HG03039 (cell line): ENCODE data around the gene LAMA1.

ENCODE experiments used
- ATAC-seq: cut with Tn5 transposase; IDR thresholded peaks from one replicate; pipeline ENCODE4 v1.9.1; 2021; ENCODE audit warnings: mild to moderate bottlenecking, moderate library complexity; ENCODE audit not compliant: unreplicated experiment

The LAMA1 gene

GRCh38 chr18:7062811-7063210 lies 54.8 kb downstream of the LAMA1 start:
- no peak for ATAC-seq

- ATAC-seq, result no peak
Measured at GRCh38 chr18:7062236-7062635, 55.4 kb downstream of the LAMA1 start.

DNA sequence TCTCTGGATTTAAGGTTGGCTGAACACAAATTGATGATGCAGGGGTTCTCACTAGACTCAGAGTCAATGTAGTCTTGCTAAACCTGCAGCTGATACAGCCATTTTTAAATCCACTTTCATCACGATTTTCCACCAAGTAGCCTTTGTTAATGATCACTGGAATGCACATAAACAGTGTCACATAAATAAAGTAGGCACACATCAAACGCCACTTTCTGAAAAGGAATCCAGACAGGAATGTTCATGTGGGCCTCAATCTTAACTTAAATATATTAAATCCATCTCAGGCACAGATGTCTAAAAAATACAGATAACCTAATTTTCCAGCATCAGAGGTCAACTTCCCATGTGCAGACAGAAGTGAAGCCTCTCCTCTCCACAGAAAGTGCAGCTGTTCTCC lies 58.3 kb downstream of the LAMA1 start:
- no peak for ATAC-seq

- ATAC-seq, result no peak
Measured at GRCh38 chr18:7056026-7056425, 61.6 kb downstream of the LAMA1 start.

DNA sequence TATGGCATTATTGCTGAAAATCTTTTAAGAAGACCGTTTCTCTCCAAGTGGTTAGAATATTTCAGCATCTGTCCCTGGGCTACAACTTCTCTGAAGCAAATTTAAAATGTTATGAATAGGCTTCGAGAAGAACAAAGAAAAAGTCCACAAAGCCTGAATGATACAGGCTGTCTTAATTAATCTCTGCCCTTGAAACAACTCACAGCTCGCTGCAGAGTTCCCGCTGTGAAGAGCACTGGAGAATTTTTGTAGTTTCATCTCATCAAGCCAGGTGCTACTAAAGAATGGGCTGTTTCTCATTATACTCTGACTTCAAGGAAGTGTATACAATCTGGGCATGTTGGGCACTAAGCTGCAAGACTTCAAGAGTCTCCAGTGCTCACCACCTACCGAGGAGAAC lies 67.6 kb downstream of the LAMA1 start:
- no peak for ATAC-seq

GRCh38 chr18:7048081-7048480 lies 69.5 kb downstream of the LAMA1 start:
- no peak for ATAC-seq

GRCh38 chr18:7047336-7047735 lies 70.3 kb downstream of the LAMA1 start:
- no peak for ATAC-seq

GRCh38 chr18:7038330-7038851 lies 79.2 kb downstream of the LAMA1 start:
- no peak for ATAC-seq

- ATAC-seq, result no peak
Measured at GRCh38 chr18:7037470-7037869, 80.1 kb downstream of the LAMA1 start.

DNA sequence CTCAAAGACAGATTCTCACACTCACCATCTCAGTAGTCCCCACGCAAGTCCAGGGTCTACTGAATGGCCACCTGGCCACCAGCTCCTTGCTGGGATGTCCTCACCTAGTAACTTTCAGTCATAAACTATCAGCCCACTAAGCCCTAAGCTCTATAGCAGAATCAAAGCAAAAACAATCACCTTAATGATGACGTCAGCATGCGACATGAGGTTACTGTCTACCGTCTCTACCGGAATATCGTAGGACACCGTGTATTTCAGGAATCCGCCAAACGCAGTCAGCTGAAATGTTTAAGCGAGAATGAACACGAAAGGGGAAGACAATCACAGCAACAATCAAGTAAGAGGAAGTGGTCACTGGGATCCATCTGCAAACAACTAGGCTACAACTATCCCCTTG lies 81.8 kb downstream of the LAMA1 start:
- ATAC-seq, result no peak

- ATAC-seq, result no peak
Measured at GRCh38 chr18:7034924-7035323, 82.7 kb downstream of the LAMA1 start.

GRCh38 chr18:7032537-7032936 lies 85.1 kb downstream of the LAMA1 start:
- ATAC-seq, result no peak

- ATAC-seq, result no peak
Measured at GRCh38 chr18:7028625-7029024, 89.0 kb downstream of the LAMA1 start.

- no peak for ATAC-seq
Measured at GRCh38 chr18:7025194-7025593, 92.4 kb downstream of the LAMA1 start.

DNA sequence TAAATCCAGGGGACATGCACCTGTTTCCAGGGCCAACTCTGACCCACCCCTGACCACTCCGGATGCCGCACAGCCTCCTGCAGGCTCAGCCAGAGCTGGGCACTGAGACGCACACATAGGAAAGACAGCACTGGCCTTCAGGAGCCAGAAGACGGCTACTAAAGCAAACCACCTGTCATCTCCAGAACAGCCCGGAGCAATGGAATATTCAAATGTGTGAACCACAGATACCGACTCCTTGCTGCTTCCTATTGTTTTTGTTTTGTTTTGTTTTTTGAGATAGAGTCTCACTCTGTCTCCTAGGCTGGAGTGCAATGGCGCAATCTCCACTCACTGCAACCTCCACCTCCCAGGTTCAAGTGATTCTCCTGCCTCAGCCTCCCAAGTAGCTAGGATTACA lies 94.0 kb downstream of the LAMA1 start:
- ATAC-seq, result no peak

DNA sequence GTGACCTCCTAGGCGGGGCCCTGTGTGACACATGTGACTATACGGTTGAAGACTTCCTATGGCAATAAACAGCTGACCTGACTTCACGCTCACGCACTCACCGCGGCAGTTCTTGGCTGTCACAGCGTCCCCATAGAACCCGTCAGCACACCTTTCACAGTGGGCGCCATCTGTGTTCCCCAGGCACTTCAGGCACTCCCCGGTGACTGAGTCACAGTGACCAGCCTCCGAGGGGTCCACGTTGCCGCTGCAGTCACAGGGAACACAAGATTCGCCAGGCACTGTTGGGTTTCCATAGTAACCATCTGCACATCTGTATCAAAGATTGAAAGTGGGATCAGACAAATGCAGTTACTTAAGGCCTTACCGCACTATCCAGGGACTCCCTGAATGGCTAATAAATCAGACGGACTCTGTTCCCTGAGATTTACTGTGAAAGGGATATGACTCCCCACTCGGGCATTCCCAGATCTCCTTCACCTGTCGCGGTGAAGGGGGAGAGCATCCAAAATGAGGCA lies 94.5 kb downstream of the LAMA1 start:
- no peak for ATAC-seq

GRCh38 chr18:7021994-7022840 lies 95.4 kb downstream of the LAMA1 start:
- no peak for ATAC-seq

DNA sequence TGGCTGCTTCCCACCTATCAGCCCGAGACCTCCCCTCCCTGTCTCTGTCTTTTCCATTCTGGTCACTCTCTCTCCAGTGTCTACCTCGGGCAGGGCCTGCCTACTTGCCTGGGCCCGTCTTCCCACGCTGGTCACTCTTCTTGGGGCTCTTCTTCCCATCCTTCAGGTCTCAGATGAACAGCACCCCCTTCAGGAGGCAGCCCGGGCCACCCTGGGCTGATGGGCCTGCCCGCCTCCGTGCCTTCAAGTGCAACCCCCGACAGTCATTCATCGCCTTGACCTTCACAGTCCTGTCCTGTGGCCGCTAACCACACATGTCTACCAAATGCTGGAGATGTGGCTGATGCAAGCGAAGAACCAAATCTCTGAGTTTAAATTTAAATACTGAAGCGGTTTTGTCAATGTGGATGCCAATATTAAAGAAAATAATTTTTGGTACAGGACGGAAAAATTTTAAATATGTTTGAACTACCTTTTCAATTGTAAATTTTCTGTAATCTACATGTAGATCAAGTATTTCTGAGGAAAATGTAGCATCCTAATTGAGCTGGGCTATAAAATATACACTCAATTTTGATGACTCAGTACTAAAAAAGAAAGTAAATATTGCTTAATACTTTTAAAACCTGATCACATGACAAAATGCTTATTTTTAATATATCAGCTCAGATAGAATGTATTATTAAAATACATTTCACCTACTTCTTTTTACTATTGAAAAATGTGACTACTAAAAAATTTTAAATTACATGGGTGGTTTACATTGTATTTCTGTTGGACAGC lies 96.4 kb downstream of the LAMA1 start:
- no peak for ATAC-seq

- no peak for ATAC-seq
Measured at GRCh38 chr18:7017013-7017412, 100.6 kb downstream of the LAMA1 start.

- ATAC-seq, result no peak
Measured at GRCh38 chr18:7011142-7011541, 106.5 kb downstream of the LAMA1 start.

GRCh38 chr18:7004009-7004408 lies 113.6 kb downstream of the LAMA1 start:
- ATAC-seq, result no peak

GRCh38 chr18:7002107-7002506 lies 115.5 kb downstream of the LAMA1 start:
- ATAC-seq, result no peak
